RWPE1 (cell line): ENCODE results near the gene HOXA10.

ENCODE experiments used
- CTCF ChIA-PET: fragments of 350-600 bp; sonication (Branson Sonifier 250); formaldehyde crosslinking; extraction: SDS; loops from one replicate; lab custom pipeline; 2021; lab: Yijun Ruan, JAX
- POLR2A ChIA-PET: fragments of 400-600 bp; formaldehyde crosslinking; extraction: SDS; loops from one replicate; lab custom pipeline; 2020; ENCODE audit warnings: antibody characterized with exemption; ENCODE audit not compliant: low non-redundant PET; lab: Yijun Ruan, JAX
- DNase-seq: peaks from one replicate; pipeline ENCODE4 v3.0.0; 2012; ENCODE audit warnings: low spot score
- H3K27ac ChIP-seq: fragments of 450-650 bp; 2 replicates; pipeline ENCODE4 v1.5.1; 2017
- CTCF ChIP-seq: fragments of 450-650 bp; conservative IDR thresholded peaks from 2 replicates; pipeline ENCODE4 v1.5.1; 2017; ENCODE audit warnings: low read depth, mild to moderate bottlenecking

HOXA10 gene

GRCh38 chr7:27139334-27140125 is 34.6 kb downstream of the HOXA10 start:
- no peak for DNase-seq
- POLR2A ChIA-PET = no interaction called here
- CTCF ChIA-PET = interaction anchor here (0.6 kb wide), 3 partner anchors 8 to 767 kb away, joined by 3 to 7 read pairs (median 4); no protein-coding TSS in a partner anchor

GRCh38 chr7:27138985-27139333 is 35.2 kb downstream of the HOXA10 start:
- no peak for TF ChIP-seq CTCF
- DNase-seq = no peak
- H3K27ac ChIP-seq = peak overlapping the region; percentile 84
- ChIA-PET CTCF (interaction anchor here (0.6 kb wide), 2 partner anchors 8 to 41 kb away, joined by 3 to 7 read pairs; no protein-coding TSS in a partner anchor), POLR2A (no interaction called here)

More at GRCh38 chr7:27139334-27140125, 34.6 kb downstream of the HOXA10 start:
- H3K27ac ChIP-seq = peak overlapping the region; percentile 84
- TF ChIP-seq CTCF = no peak

- CTCF ChIA-PET = no interaction called here
- DNase-seq = no peak
- POLR2A ChIA-PET = no interaction called here
- H3K27ac ChIP-seq = no peak overlapping the region
- TF ChIP-seq CTCF = no peak
Observed at GRCh38 chr7:27138472-27138871, 35.6 kb downstream of the HOXA10 start.

- ChIA-PET CTCF (interaction anchor here (0.7 to 1.0 kb wide), 3 partner anchors 19 to 1099 kb away, joined by 3 to 4 read pairs (median 3); no protein-coding TSS in a partner anchor), POLR2A (no interaction called here)
- no peak for DNase-seq
- no peak overlapping the region for H3K27ac ChIP-seq
- no peak for TF ChIP-seq CTCF
Observed at GRCh38 chr7:27137640-27138315, 36.3 kb downstream of the HOXA10 start.

- ChIA-PET CTCF (no interaction called here), POLR2A (no interaction called here)
- peak; percentile 42 for DNase-seq
- no peak for TF ChIP-seq CTCF
- H3K27ac ChIP-seq = no peak overlapping the region
Observed at GRCh38 chr7:27134392-27134791, 39.7 kb downstream of the HOXA10 start.

GRCh38 chr7:27133409-27134231 is 40.5 kb downstream of the HOXA10 start:
- ChIA-PET POLR2A (interaction anchor here (0.7 kb wide), 1 partner anchor 28 kb away, joined by 3 read pairs; no protein-coding TSS in a partner anchor), CTCF (no interaction called here)
- TF ChIP-seq CTCF = no peak
- no peak for DNase-seq
- no peak overlapping the region for H3K27ac ChIP-seq
